H1 (cell line): Measurements from ENCODE around the gene TTC28. TPM values are rescaled to one million over a fixed set of nuclear protein-coding genes. Genes with fewer than 3 reads are reported as not detected.

ENCODE experiments used
- NRF1 ChIP-seq: IDR thresholded peaks from 2 replicates; pipeline ENCODE4 v1.6.1; 2011; ENCODE audit warnings: mild to moderate bottlenecking, low read depth, low read length, improper control_type of control experiment
- RXRA ChIP-seq: IDR thresholded peaks from 2 replicates; pipeline ENCODE4 v1.6.1; 2011; ENCODE audit warnings: low read depth, mild to moderate bottlenecking, low read length, moderate library complexity; ENCODE audit not compliant: insufficient read depth
- TAF7 ChIP-seq: optimal IDR thresholded peaks from 2 replicates; pipeline ENCODE3; 2011; ENCODE audit warnings: low read depth, mild to moderate bottlenecking, inconsistent platforms, low read length, moderate library complexity, borderline replicate concordance
- YY1 ChIP-seq: IDR thresholded peaks from 2 replicates; pipeline ENCODE4 v1.6.1; 2011; ENCODE audit warnings: low read depth, mild to moderate bottlenecking, low read length
- polyA plus RNA-seq, 7 experiments: library from polyadenylated mRNA; depleted of rRNA in 3 of 7; stranded (reverse) in 5 of 7; unstranded in 2 of 7; fragments of >200 nt in 5 of 7; fragments of 200-250 nt in 2 of 7; gene quantifications; 1 replicate in 5 of 7; 2 replicates in 1 of 7; 4 replicates in 1 of 7; pipeline versions ENCODE4 v1.2.1 to v1.2.3, GENCODE V29; 2011 to 2013; ENCODE audit warnings: missing spikeins in 2 of 7, mixed read lengths in 2 of 7
- total RNA-seq: library from RNA; stranded (reverse); fragmentation: NEBNext Ultra II Directional; extraction: Animal tissue kit (Norgen Biotek cat#: 25700); gene quantifications from 2 replicates; pipeline ENCODE4 v1.2.1, GENCODE V29; 2021

TTC28 gene
- total and polyA plus RNA-seq, 2 of the 8 experiments (the other 6 are each of a cell fraction or from before 2014, with no cell fraction given), result 2.6 to 12.6 TPM

GRCh38 chr22:28249402-28249801 lies 430.2 kb downstream of the TTC28 start (continued):
- no peak for TF ChIP-seq RXRA
- no peak for TF ChIP-seq NRF1
- TF ChIP-seq TAF7, result no peak
- no peak for TF ChIP-seq YY1
